Middle frontal gyrus (tissue), 1 donor: Measurements from ENCODE around the gene IFRD2.

Experiments
- DNase-seq: peaks from one replicate; pipeline ENCODE4 v3.0.0-alpha.2; 2015; ENCODE audit warnings: low spot score; ENCODE audit errors: extremely low spot score

IFRD2 gene

DNA sequence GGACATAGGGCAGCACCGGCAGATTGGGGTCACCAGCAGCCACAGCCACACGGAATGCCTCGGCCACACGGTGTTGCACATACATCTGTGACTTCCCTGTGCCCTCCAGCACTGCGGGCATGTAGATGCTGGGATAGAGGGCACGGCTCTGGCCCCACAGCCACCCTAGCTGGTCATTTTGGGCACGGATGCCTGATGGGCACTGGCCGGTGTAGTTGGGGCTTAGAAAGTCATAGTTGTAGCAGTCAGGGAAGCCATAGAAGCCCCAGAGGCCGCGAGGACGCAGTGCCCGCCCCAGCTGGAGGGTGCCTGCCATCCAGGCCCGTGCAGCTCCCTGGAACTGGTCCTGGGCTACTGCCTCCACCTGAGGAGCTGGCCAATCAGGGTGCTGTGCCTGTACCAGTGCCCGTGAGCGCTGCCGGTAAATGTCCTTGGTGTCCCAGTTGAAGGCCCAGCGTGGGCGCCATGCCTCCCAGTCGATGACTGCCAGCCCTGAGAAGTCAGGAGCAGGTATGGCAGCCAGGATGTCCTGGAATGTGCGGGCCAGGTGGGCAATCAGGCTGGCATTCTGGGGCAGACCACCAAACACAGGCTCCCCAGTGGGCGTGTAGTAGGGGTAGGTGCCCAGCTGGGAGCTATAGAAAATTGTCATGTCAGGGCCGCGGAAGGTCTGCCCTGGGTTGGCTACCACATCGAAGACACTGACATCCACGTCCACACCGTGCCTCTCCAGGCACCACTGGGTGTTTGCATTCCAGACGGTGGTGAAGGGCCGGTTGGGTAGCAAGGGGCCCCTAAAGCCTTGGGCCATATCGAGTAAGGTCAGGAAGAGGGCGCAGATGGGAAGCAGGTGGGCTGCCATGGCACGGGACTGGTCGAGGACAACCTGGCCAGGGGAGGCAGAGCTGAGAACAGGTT, 10.1 kb upstream of the IFRD2 start:
- DNase-seq = no peak

DNA sequence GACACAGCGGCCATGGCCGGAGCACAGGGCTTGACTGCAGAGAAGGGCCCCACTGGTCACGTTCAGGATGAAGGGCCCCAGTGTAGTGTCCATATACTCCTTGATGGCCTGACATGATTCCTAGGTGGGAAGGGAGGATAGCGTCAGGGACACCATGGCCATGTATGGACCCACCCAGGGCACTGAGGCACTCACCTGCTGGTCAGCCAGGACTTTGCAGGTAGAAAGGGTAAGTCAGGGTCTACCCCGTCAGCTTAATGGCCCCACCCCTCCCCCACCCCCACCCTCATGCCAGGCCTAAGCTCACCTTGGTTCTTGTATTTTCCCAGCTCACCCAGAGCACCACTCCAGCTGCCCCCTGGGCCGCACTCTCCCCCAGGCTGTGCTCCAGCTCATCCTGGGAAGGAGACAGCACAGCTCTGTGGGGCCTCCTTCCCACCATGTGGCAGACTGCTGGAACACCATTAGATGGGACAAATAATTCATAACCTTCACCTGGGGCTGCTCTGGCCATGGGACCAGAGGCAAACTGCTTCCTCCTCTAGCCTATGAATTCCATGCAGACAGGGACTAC, 8.5 kb upstream of the IFRD2 start:
- DNase-seq = no peak

DNA sequence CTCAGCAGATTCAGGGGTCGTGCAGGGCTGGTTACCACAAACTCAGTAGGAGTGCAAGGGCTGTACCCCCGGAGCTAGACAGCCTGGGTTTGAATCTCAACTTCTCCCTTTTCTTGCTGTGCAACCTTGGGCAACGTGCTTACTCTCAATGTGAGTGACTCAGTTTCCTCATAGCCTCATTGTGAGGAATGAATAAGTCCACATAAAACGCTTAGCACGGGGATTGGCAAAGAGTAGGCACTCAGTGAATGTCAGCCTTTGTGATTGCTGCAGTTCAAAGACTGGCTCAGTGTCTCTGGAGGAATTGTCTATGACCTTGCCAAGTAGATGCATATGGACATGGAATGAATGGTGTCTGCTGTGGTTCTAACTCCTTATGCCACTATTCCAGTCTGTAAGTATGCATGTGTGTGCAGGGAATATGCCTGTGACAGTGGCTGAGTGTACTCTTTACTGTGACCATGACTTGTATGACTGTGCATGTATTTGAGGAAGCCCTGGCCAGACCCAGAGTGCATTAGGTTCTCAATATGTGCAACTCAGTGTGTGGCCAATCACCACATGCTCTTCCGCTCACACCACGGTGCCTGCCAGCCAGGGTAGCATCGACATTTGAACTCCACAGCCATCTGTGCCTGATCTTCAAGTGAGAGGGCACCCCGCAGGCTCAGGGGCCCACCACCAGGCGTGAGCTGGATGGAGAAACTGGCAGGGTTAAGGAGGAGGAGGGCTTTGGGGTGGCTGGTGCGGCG, 7.9 kb upstream of the IFRD2 start:
- peak; percentile 39 for DNase-seq

DNA sequence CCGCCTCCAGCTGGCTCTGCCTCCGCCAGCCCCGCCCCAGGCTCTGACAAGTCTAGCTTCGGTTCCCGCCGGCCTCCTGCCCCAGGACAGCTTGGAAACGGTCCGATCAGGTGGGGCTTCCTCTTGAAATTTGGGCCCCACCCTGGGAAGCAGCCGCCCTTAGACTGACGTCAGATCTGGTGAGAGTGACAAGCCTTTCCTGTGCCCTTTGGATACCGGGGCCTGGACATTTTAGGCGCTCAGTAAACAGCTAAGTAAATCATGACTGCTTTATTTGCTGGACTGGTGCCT, 7.4 kb upstream of the IFRD2 start:
- no peak for DNase-seq

DNA sequence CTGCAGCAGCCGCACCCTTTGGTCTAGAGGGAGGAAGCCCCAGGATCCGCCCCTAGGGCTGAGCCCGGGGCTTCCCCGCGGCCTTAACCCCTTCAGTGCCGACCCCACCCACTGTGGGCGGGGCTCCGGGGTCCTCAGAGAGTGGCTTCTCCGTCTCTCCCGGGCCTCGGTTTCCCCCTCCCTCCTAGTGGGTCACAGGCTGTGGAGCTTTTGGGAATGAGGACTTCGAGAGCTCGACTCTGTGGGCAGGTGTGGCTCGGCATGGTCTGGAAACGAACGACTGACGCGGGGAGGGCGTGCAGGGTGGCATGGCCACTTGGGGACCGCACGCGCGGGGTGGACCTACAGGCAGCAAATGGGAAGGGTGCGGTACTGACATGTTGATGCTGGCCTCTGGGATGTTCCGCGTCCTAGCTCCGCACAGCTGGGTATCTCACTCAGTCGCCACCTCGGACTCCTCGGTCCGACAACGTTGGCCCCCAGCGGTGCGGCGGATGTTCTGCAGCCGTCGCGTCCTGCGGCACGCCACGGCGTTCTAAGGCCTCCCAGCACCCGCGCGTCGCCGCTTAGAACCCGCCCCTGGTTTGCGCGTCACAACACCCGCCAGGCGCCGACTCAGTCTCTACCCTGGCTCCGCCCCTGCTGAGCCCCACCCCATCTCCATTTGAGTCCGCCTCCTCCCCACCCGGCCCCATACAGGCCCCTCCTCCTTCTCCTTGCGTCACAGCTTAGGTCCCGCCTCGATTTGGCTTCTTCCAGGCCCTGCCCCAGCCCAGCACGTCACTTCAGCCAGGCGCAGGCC, 6.8 kb upstream of the IFRD2 start, which contains the start of the genes HYAL3 and NAA80:
TSS of gene HYAL3 (minus strand) at position 570 of the 802 bp plus-strand sequence. CDS start 3,803 bp downstream, outside the sequence.
TSS of gene NAA80 (minus strand) at position 570 of the 802 bp plus-strand sequence. CDS start 1,942 bp downstream, outside the sequence.
- peak; percentile 99 for DNase-seq

DNA sequence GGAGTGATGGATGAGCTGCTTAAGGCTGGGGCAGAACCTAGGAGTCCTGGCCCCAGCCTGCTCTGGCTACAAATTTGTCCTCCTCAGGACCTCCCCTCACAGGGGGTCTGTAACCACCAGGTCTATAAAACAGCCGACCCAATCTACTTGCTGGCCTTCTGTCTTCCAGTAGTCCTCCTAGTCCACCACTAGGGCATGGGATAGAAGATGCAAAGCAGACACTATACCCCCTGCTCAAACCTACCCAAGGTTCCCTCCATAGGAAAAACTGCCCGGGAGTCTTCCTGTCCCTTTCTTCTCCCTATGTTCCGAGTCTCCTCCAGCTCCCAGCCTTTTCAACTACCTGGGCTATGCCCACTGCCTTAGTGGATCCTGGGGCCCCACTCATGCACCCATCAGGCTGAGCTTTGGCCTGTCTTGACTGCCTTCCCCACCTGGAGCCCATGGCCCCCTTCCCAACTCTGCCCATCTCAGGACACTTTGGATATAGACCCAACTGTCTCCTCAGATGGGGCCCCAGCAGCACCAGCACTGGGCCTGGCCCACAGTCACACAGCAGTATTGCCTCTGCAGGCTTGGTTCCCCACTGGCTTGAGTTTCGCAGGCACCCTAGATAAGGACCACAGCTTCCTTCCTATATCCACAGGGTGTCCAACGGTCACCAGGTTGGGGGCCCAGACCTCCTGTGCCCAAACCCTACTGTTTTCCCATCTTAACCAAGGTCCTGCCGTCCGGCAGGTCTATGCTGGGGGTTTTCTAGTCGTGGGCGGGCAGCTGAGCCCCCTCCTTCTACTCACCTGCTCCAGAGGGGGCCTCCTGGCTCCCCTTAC, 5.9 kb upstream of the IFRD2 start:
- no peak for DNase-seq

DNA sequence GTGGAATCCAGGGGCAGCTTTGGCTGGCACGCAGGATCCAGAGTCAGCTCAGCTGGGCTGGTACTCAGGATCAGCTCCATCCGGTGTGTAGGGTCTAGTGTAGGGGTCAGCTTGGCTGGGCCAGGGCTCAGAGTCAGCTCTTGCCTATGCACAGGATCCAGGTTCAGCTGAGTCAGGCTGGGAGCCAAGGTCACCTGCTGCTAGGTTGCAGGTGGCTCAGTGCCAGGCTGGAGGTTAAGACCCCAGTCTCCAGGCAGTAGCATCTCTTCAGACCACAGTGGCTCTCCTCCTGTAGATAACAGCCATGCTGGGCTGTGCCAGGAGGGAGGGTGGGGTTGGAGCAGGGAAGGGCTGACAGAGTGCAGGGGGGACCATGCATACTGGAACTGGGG, 5.2 kb upstream of the IFRD2 start:
- DNase-seq = no peak

DNA sequence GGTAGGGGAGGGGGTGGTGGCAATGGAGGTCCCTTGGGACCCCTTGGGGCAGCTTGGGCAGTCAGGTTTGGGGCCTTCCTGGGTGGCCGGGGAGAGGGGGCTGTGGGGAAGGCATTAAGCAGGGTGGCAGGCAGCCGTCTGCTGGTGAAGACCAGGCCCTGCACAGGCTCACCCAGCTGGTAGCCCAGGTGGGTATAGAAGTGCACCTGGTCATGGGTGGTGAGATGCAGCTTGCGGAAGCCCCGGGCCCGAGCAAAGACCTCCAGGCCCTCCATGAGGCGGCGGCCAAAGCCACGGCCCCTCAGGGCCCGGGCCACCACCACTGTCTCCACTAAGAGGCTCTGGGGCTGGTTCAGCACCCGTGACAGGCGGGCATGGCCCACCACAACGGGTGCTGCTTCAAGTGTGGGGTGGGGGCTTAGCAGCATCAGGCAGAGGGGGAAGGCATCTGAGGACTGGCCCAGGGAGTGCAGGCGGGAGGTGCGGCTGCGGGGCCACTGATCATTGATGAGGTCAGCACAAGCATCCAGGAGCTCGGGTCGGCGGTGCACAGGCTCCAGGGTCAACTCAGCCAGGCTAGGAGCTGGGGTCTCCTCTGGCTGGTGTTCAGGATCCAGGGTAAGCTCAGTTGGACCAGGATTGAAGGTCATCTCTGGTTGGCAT, 4.6 kb upstream of the IFRD2 start:
- no peak for DNase-seq

DNA sequence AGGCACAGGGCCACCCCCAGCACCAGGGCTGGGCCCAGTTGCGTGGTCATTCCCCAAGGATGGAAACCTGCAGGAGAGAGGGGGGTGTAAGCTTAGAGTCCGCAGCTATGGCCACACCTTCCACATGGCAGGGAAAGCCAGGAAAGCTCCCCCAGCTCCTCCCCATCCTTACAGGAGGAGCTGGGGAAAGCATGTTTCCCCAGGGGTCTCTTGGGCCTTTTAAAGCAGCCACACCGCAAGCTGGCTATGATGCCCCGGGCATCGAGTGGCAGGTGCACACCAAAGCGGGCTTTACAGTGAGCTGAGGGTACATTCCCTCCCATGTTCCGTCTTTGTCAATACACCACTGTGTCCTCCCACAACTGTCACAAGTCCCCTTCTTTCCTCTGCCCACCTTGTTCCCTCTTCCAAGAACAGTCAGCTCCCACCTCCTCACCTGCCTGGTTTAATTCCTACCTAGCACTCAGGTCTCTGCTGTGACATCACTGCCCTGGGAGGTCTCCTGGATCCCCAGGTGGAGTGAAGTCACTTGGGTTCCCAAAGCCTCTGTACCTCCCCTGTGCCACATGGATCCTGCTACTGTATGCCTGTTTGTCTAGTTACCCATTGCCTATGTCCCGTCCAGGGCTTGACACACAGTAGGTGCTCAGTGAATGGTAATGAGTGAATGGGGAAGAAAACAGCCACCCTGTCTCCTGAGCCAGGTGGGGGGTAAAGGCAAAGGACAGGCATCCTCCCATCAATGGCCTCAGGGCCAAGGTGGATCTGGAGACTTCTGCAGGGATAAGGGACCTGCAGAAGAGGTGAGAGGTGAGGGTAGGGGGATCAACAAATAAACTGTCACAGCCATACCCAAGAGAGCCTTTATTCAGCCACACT, 3.6 kb upstream of the IFRD2 start:
- DNase-seq = no peak

DNA sequence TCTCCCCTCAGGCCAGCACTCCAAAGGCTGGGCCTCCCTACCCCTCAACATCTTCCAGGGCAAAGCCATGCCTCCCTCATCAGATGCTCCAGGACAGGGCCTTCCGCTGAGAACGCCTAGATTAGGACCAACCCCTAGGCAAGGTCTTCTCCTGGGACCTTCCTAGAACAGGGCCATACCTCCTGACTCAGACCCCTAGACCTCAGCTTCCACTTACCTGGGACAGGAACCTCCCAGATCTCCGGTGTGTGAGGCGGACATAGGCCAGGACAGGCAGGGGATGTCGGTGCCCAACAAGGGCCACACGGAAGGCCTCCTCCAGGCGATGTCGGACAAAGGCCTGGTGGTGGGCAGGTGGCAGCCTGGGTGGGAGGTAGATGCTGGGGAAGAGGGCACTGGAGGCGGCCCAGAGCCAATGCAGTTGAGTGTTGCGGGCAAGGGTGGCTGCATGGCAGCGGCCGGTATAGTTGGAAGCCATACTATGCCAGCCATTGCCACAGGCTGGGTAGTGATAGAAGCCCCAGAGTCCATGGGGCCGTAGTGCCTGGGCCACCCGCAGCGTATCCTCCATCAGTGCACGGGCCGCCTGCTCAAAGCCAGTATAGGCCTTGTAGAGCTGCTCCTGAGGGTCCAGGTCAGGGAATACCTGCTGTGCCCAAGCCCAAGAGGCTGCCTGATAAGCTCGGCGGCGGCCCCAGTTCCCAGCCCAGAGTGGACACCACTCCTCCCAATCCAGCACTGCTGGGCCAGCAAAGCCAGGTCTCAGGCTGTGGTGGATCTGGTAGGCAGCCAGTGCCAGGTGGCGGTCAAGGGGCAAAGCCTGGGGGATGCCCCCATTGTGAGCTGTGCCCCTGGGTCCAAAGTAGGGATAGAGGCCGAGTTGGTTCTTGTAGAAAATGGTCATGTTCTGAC, 2.5 kb upstream of the IFRD2 start:
- no peak for DNase-seq

DNA sequence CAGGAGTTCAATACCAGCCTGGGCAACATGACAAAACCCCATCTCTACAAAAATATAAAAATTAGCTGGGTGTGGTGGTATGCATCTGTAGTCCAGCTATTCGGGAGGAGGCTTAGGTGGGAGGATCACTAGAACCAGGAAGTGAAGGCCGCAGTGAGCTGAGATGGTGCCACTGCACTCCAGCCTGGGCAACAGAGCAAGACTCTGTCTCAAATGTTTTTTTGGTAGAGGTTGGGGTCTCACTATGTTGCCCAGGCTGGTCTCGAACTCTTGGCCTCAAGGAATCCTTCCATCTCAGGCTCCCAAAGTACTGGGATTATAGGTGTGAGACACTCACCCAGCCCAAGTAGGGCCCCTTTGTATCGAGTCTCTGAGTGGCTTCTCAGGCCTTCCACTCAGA, 1.9 kb upstream of the IFRD2 start:
- no peak for DNase-seq

DNA sequence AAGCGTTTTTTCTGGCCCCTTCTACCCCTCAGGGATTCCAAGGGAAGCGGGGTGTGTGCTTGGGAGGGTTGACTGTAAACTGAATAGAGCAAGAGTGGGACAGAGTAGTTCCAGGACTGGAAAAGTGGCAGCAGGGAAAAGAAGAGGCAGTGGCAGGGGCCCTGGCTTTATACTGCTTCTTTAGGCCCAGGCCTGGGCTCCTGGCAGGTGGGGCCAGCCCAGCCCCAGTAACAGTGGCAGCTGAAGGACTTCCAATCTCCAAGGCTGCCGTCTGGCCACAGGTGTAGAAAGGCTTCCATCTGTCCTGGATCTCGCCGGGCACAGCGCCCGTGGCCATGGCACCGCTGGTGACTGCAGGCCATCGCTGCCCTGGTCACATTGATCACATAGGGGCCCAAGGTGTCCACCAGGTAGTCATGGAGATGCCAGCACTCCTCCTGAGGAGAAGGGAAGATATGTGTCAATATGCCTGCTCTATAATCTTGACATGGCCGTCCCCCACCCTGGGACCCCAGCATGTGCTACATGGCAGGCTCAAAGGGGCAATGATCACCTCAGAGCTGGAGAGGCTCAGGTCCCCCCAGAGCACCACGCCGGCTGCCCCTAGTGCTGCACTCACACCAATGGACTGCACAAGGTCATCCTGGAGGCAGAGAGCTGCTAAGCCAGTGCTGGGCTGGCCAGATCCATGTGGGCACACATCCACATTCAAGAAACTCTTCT, 1.0 kb upstream of the IFRD2 start:
- no peak for DNase-seq

DNA sequence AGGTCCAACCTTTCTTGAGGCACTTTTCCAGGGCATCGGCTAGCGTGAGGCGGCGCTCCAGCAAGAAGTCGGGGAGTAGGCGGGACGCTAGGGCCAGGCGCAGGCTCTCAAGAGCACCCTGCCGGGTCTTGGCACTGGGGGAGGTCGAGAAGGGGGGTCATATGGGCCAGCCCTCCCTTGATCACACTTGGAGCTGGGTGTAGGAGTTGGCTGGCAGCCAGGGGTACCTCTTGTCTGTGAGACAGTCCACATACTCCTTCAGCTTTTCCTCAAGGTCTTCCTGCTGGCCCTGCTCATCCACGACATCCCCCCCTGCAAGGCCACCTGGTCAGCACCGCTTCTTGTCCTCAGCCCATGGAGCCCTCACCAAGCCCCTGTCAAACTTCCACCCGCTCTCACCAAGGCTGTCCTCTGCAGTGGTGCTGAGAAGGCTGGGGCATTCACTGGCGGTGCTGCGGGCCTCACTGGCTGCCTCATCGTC, 2.0 kb downstream of the IFRD2 start:
- DNase-seq = no peak

DNA sequence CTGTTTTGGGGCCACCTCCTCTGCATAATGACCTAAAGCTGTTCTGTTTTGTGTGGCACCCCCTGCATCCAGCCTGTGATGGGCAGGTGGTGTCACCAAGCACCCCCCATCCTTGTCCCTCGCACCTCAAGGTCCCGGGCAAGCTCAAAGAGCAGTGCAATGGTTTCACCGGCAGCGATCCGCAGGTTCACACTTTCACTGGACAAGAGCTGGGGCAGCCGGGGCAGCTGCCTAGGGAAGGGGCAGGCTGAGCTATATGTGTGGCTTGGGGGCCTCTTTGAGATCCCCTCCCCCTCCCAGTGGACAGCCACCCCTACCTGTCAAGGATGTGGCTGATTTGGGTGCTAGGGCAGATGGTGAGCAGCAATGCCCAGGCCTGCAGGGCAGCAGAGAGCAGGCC, 3.1 kb downstream of the IFRD2 start:
- DNase-seq = no peak

DNA sequence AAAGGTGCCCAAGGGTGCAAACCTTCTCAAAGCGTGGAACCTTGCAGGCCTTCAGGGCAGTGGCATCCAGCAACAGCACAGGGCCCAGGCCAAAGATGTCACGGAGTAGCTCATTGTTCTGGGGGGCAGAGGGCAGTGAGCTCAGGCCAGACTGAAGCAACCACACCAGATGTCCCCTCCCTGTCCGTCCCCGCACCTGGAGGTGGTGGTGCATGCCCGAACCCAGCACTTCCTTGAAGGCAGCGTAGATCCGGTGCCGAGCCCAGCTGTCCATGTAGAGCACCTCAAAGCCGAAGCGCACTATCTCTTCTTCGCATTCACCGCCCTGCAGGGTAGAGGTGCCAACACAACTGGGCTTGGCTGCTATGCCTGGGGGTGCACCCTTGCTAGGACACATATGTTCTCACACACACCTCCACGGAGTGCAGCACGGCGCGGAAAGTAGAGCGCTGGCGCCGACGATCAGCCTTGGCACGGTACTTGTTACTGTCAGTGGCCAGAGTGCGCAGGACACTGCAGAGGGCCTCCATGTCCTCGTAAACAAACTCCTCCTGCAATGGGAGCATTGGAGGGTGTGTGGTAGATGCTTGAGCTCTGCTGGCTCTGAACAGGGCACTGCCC, 3.7 kb downstream of the IFRD2 start:
- no peak for DNase-seq

DNA sequence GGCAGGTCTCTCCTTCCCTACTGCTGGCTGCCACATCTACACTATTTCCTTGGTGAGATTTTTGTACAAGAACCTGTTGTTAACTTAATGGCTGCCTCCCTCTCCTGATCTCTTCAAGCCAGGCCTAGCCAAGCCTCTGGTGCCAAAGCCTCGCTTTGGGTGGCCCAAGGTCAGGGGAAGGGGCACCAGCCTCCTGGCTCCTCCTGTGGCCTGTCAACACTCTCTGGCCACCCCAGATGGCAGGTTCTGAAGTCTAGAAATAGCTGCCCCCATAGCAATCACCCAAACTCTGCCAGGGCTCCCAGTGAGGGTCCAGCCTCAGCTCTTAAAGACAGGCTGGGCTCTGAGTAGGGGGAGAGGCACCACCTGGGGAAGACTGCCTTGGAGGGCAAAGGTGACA, 5.0 kb downstream of the IFRD2 start:
- DNase-seq = no peak
